Measurements from ENCODE around the gene NINL. TPM values are rescaled to one million over a fixed set of nuclear protein-coding genes. Genes with fewer than 3 reads are reported as not detected.

The NINL gene
- total RNA-seq, 4 donors from 2014 or later, result 3.1 to 9.7 (median 5.7) TPM

DNA sequence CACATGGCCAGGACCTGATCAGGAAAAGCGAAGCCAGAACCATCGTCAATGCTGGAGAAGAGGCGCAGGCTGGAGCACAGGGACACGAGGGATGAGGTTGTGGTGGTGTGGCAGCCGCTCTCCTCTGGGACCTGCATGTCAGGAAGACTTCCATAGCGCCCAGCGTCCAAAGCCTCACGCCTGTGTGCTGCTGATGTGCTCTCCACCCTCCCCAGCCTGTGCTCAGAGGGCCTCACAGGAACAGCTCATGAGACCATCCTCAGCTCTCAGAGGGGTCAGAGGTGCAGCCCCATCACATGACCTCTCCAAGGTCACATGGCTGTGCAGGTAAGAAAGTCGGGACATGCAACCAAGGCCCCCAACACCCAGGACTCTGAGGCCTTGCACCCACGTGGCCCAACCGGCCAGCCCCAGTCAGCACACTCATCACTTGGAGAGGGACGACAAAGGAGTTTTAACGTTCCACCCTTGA lies 84.4 kb downstream of the NINL start:
- Histone ChIP-seq H3K9me3 (no peaks in the 10 kb centered on the region), H3K4me3 (no peak overlapping the region), H3K36me3 (no peaks in the 10 kb centered on the region), H3K4me1 (no peaks in the 10 kb centered on the region), H3K27me3 (no peaks in the 10 kb centered on the region), H3K27ac (no peak overlapping the region)
- 90% methylated on average over 8 of the region's 13 CpGs; no CpG with 5 or more reads in 1 of the 2 donors for WGBS, 2 donors (ENCODE audit: low coverage in 1 of 2)
- no peak for DNase-seq
- TF ChIP-seq CTCF (IDR thresholded peaks at IDR 0.05) (no peak), EP300 (IDR thresholded peaks at IDR 0.05; ENCODE audit: low read depth) (no peak), POLR2A (IDR thresholded peaks at IDR 0.05) (no peak), POLR2AphosphoS5 (IDR thresholded peaks at IDR 0.05) (no peak)
- in situ Hi-C loops (cut with MboI; ENCODE audit: low pct_ligation_motif_present in 1 of 4, low pct_unique_long_range_greater_than_20kb in 1 of 4, low sequenced_read_pairs in 3 of 4), result no loop called here
- intact Hi-C loops (cut with DNase I; ENCODE audit: low total_unique reads), result no loop called here

GRCh38 chr20:25499855-25500434 lies 85.4 kb downstream of the NINL start:
- Histone ChIP-seq H3K4me1 (no peaks in the 10 kb centered on the region), H3K27me3 (no peaks in the 10 kb centered on the region), H3K4me3 (no peak overlapping the region), H3K36me3 (no peaks in the 10 kb centered on the region), H3K9me3 (no peaks in the 10 kb centered on the region), H3K27ac (no peak overlapping the region)
- DNase-seq, result no peak
- 71 to 89% methylated on average over 6 to 8 of the region's 8 CpGs for WGBS, 2 donors (ENCODE audit: low coverage in 1 of 2)
- TF ChIP-seq CTCF (IDR thresholded peaks at IDR 0.05) (no peak), EP300 (IDR thresholded peaks at IDR 0.05; ENCODE audit: low read depth) (no peak)
- in situ Hi-C loops (cut with MboI; ENCODE audit: low pct_ligation_motif_present in 1 of 4, low pct_unique_long_range_greater_than_20kb in 1 of 4, low sequenced_read_pairs in 3 of 4), result no loop called here
- intact Hi-C loops (cut with DNase I; ENCODE audit: low total_unique reads), result loop anchor here (5.0 kb wide), 1 partner anchor 1398 kb away; no protein-coding TSS in a partner anchor

DNA sequence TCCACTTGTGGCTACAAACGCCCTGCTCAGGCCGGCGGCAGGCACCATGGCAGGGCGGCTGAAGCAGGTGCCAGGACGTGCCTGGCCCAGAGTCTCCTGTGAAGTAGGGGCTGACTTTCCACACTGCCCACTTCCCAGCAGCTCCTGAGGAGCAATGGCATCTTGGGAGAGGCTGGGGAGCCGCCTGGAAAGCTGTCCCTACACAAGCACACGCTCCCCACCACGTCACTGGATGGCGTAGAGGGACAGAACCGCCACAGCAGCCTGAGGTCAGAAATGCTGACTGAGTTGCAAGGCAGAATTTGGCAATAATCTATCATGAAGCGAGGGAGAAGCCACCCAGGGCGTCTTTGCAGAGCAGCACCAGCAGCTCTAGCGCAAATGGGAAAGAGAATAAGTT lies 86.3 kb downstream of the NINL start:
- TF ChIP-seq POLR2A (IDR thresholded peaks at IDR 0.05) (no peak), CTCF (IDR thresholded peaks at IDR 0.05) (no peak), EP300 (IDR thresholded peaks at IDR 0.05; ENCODE audit: low read depth) (no peak), POLR2AphosphoS5 (IDR thresholded peaks at IDR 0.05) (no peak)
- Histone ChIP-seq H3K27ac (no peak overlapping the region), H3K27me3 (no peaks in the 10 kb centered on the region), H3K4me3 (no peak overlapping the region), H3K4me1 (no peaks in the 10 kb centered on the region), H3K9me3 (no peaks in the 10 kb centered on the region), H3K36me3 (no peaks in the 10 kb centered on the region)
- in situ Hi-C loops (cut with MboI; ENCODE audit: low pct_ligation_motif_present in 1 of 4, low pct_unique_long_range_greater_than_20kb in 1 of 4, low sequenced_read_pairs in 3 of 4), result no loop called here
- intact Hi-C loops (cut with DNase I; ENCODE audit: low total_unique reads), result loop anchor here (5.0 kb wide), 1 partner anchor 1397 kb away; no protein-coding TSS in a partner anchor
- no peak for DNase-seq
- 91% methylated on average over 13 of the region's 13 CpGs; no CpG with 5 or more reads in 1 of the 2 donors for WGBS, 2 donors (ENCODE audit: low coverage in 1 of 2)

DNA sequence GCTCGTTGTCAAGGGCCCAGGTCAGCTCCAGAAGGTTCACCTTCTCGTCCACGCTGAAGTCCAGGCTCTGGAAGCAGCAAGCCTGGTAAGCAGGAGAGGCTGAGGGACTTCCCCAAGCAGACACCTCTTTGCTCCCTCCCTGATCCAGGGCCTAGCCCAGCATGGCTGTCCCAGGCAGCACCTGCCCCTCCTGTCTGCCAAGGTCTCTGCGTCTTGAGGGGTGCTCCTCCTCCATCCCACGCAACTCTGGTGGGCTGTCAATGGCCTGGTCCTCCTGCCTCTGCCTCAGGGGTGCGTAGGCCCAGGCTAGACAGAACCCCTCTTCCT lies 87.1 kb downstream of the NINL start:
- 89% methylated on average over 6 of the region's 6 CpGs; no CpG with 5 or more reads in 1 of the 2 donors for WGBS, 2 donors (ENCODE audit: low coverage in 1 of 2)
- intact Hi-C loops (cut with DNase I; ENCODE audit: low total_unique reads), result loop anchor here (5.0 kb wide), 1 partner anchor 1396 kb away; no protein-coding TSS in a partner anchor
- TF ChIP-seq EP300 (IDR thresholded peaks at IDR 0.05; ENCODE audit: low read depth) (no peak), POLR2AphosphoS5 (IDR thresholded peaks at IDR 0.05) (no peak), POLR2A (IDR thresholded peaks at IDR 0.05) (no peak), CTCF (IDR thresholded peaks at IDR 0.05) (no peak)
- Histone ChIP-seq H3K4me3 (no peak overlapping the region), H3K27ac (no peak overlapping the region), H3K27me3 (no peaks in the 10 kb centered on the region), H3K9me3 (no peaks in the 10 kb centered on the region), H3K4me1 (no peaks in the 10 kb centered on the region), H3K36me3 (no peaks in the 10 kb centered on the region)
- in situ Hi-C loops (cut with MboI; ENCODE audit: low pct_ligation_motif_present in 1 of 4, low pct_unique_long_range_greater_than_20kb in 1 of 4, low sequenced_read_pairs in 3 of 4), result no loop called here
- no peak for DNase-seq
